SK-N-SH (cell line): ENCODE results near the gene SORBS1. TPM values are rescaled to one million over a fixed set of nuclear protein-coding genes. Genes with fewer than 3 reads are reported as not detected.
A peak's percentile ranks its signal among the peaks of the same experiment; 100 is the strongest.

ENCODE experiments used
- CTCF ChIA-PET: fragments of 300-600, 350-600 bp; formaldehyde crosslinking; extraction: SDS; loops from one replicate; lab custom pipeline; 2021; lab: Yijun Ruan, JAX
- POLR2A ChIA-PET: fragments of 350-600 bp; sonication (Branson Sonifier 250); formaldehyde crosslinking; extraction: SDS; loops from one replicate; lab custom pipeline; 2020; ENCODE audit warnings: antibody characterized with exemption, inconsistent platforms; lab: Yijun Ruan, JAX
- DNase-seq: peaks from one replicate; pipeline ENCODE4 v3.0.0; 2012
- H2AFZ ChIP-seq: fragments of 200-600 bp; sonication (generic); 2 replicates; pipeline ENCODE4 v1.8.1; 2016; ENCODE audit warnings: antibody characterized with exemption, mild to moderate bottlenecking, low read depth
- H3F3A ChIP-seq: fragments of 200-600 bp; sonication (generic); replicated peaks from 2 replicates; pipeline ENCODE3; 2016; ENCODE audit warnings: antibody characterized with exemption, mild to moderate bottlenecking; ENCODE audit not compliant: insufficient read depth
- H3K27ac ChIP-seq, 2 experiments: fragments of 200-500 bp in 1 of 2; fragments of 200-600 bp in 1 of 2; sonication (Bioruptor generic) in 1 of 2; sonication (generic), shearing (Covaris generic) in 1 of 2; 2 replicates each; pipeline versions ENCODE4 v1.5.1 to v1.6.1; 2014 to 2016; ENCODE audit warnings: low read depth in 2 of 2, inconsistent platforms in 1 of 2, low read length in 1 of 2, mild to moderate bottlenecking in 1 of 2, mixed read lengths in 1 of 2
- H3K27me3 ChIP-seq: fragments of 200-600 bp; sonication (generic), shearing (Covaris generic); 2 replicates; pipeline ENCODE4 v1.6.1; 2016; ENCODE audit warnings: mixed run types; ENCODE audit not compliant: insufficient read depth
- H3K36me3 ChIP-seq, 2 experiments: fragments of 200-500 bp in 1 of 2; fragments of 200-600 bp in 1 of 2; sonication (Bioruptor generic) in 1 of 2; sonication (generic) in 1 of 2; replicated peaks in 1 of 2; 2 replicates each; pipeline versions ENCODE3 to v1.5.1; 2014 to 2016; ENCODE audit warnings: low read length in 1 of 2, mild to moderate bottlenecking in 1 of 2; ENCODE audit not compliant: insufficient read depth in 2 of 2, control insufficient read depth in 1 of 2
- H3K4me1 ChIP-seq, 2 experiments: fragments of 200-500 bp in 1 of 2; fragments of 200-600 bp in 1 of 2; sonication (Bioruptor generic) in 1 of 2; sonication (generic), shearing (Covaris generic) in 1 of 2; 2 replicates each; pipeline versions ENCODE4 v1.5.1 to v1.6.1; 2014 to 2016; ENCODE audit warnings: low read depth in 1 of 2, low read length in 1 of 2, mixed run types in 1 of 2; ENCODE audit not compliant: insufficient read depth in 2 of 2, control insufficient read depth in 1 of 2
- H3K4me2 ChIP-seq: fragments of 200-600 bp; sonication (generic), shearing (Covaris generic); 2 replicates; pipeline ENCODE4 v1.6.1; 2017; ENCODE audit warnings: mixed run types
- H3K4me3 ChIP-seq, 2 experiments: fragments of 200-500 bp in 1 of 2; fragments of 200-600 bp in 1 of 2; sonication (Bioruptor generic) in 1 of 2; sonication (generic), shearing (Covaris generic) in 1 of 2; 2 replicates each; pipeline versions ENCODE4 v1.5.1 to v1.8.1; 2014 to 2016; ENCODE audit warnings: low read depth in 2 of 2, inconsistent platforms in 1 of 2, low read length in 1 of 2, mild to moderate bottlenecking in 1 of 2, mixed read lengths in 1 of 2, moderate library complexity in 1 of 2
- H3K79me2 ChIP-seq: fragments of 200-600 bp; sonication (generic); 2 replicates; pipeline ENCODE4 v1.8.1; 2017; ENCODE audit warnings: mild to moderate bottlenecking; ENCODE audit not compliant: insufficient read depth
- H3K9ac ChIP-seq: fragments of 200-600 bp; sonication (generic); 2 replicates; pipeline ENCODE4 v1.6.1; 2017; ENCODE audit warnings: mixed run types
- H3K9me2 ChIP-seq: fragments of 200-600 bp; sonication (generic); 2 replicates; pipeline ENCODE4 v1.6.1; 2017; ENCODE audit warnings: mixed run types
- H3K9me3 ChIP-seq: fragments of 200-600 bp; sonication (generic); 2 replicates; pipeline ENCODE4 v1.6.1; 2017; ENCODE audit warnings: mixed run types, mild to moderate bottlenecking, moderate library complexity
- H4K20me1 ChIP-seq: fragments of 200-600 bp; sonication (generic); 2 replicates; pipeline ENCODE4 v1.6.1; 2017; ENCODE audit warnings: mild to moderate bottlenecking, mixed run types; ENCODE audit not compliant: insufficient read depth
- FOXJ3 ChIP-seq: sonication (generic); formaldehyde crosslinking; IDR thresholded peaks from 2 replicates; pipeline ENCODE4 v1.5.1; 2020; ENCODE audit warnings: mild to moderate bottlenecking, missing genetic modification reagents
- FOXM1 ChIP-seq: IDR thresholded peaks from 2 replicates; pipeline ENCODE4 v1.4.0; 2012; ENCODE audit warnings: low read depth, mild to moderate bottlenecking
- JUND ChIP-seq: IDR thresholded peaks from 2 replicates; pipeline ENCODE4 v1.4.0; 2012
- MAX ChIP-seq: IDR thresholded peaks from 2 replicates; pipeline ENCODE4 v1.4.0; 2012; ENCODE audit warnings: low read depth
- MXI1 ChIP-seq: IDR thresholded peaks from 2 replicates; pipeline ENCODE4 v1.6.1; 2012; ENCODE audit warnings: mild to moderate bottlenecking, low read depth, low read length, improper control_type of control experiment
- POLR2AphosphoS5 ChIP-seq: IDR thresholded peaks from 2 replicates; pipeline ENCODE4 v1.6.1; 2012; ENCODE audit warnings: low read depth, low read length
- RCOR1 ChIP-seq: fragments of 150-350 bp; IDR thresholded peaks from 2 replicates; pipeline ENCODE4 v1.6.1; 2017; ENCODE audit warnings: antibody characterized with exemption, low read length
- USF2 ChIP-seq: fragments of 150-350 bp; IDR thresholded peaks from 2 replicates; pipeline ENCODE4 v1.6.1; 2017; ENCODE audit warnings: antibody characterized with exemption, low read length, low read depth, borderline replicate concordance
- WGBS: methylation state at CpG from one replicate; pipeline ENCODE4 v1.1.6; 2017; ENCODE audit warnings: low lambda C conversion rate; 5-methylcytosine and 5-hydroxymethylcytosine counted together
- polyA plus RNA-seq, 3 experiments: library from polyadenylated mRNA; depleted of rRNA; stranded (reverse); fragments of >200 nt; gene quantifications; 2 replicates each; pipeline ENCODE4 v1.2.3, GENCODE V29; 2012

Gene SORBS1
- polyA plus RNA-seq, 1 of the 3 experiments (the other 2 are of a cell fraction) = 0.36 TPM

GRCh38 chr10:95293631-95294030 lies 267.5 kb downstream of the SORBS1 start:
- H3K79me2 ChIP-seq = peaks cover 20% of the 10 kb centered on the region
- H3K4me3 ChIP-seq = no peak overlapping the region
- CTCF ChIA-PET = interaction anchor here (1.4 kb wide), 1 partner anchor 10 kb away, joined by 8 read pairs; no protein-coding TSS in a partner anchor

GRCh38 chr10:95291365-95292039 lies 269.7 kb downstream of the SORBS1 start:
- 81% methylated on average over 15 of the region's 19 CpGs for WGBS
- CTCF ChIA-PET = interaction anchor here (1.1 kb wide), 1 partner anchor 72 kb away, joined by 5 read pairs; no protein-coding TSS in a partner anchor

More at GRCh38 chr10:95293631-95294030, 267.5 kb downstream of the SORBS1 start:
- H3F3A ChIP-seq = no peaks in the 10 kb centered on the region
- H3K9me3 ChIP-seq = no peaks in the 10 kb centered on the region
- no peaks in the 10 kb centered on the region for H4K20me1 ChIP-seq
- peak overlapping the region; percentile 44; the same call in 1 of the 2 replicates for H2AFZ ChIP-seq
- no peak for DNase-seq
- POLR2A ChIA-PET = interaction anchor here (0.6 kb wide), 1 partner anchor 67 kb away, joined by 3 read pairs; no protein-coding TSS in a partner anchor
- no peak overlapping the region for H3K27ac ChIP-seq
- no peak overlapping the region for H3K9ac ChIP-seq
- no peaks in the 10 kb centered on the region for H3K36me3 ChIP-seq
- 87% methylated on average over 3 of the region's 3 CpGs for WGBS
- H3K4me2 ChIP-seq = no peak overlapping the region
- H3K9me2 ChIP-seq = no peaks in the 10 kb centered on the region
- no peaks in the 10 kb centered on the region for H3K27me3 ChIP-seq
- peaks cover 3 to 4% of the 10 kb centered on the region in 2 experiments; a peak in 1 of 4 replicates for H3K4me1 ChIP-seq
- TF ChIP-seq JUND (no peak), FOXM1 (no peak), POLR2AphosphoS5 (no peak), MXI1 (no peak), FOXJ3 (CRISPR knock-in tag) (no peak), USF2 (no peak)

More at GRCh38 chr10:95291365-95292039, 269.7 kb downstream of the SORBS1 start:
- POLR2A ChIA-PET = no interaction called here
- no peaks in the 10 kb centered on the region for H3K27me3 ChIP-seq
- H3K36me3 ChIP-seq = no peaks in the 10 kb centered on the region
- peak overlapping the region; percentile 82; the same call in 1 of the 2 replicates for H3K4me2 ChIP-seq
- TF ChIP-seq RCOR1 = 0 out of 2 replicates have a peak, but pooled peaks have one; percentile 14
- no peak for TF ChIP-seq MAX
- H2AFZ ChIP-seq = peak overlapping the region; percentile 85; the same call in 1 of the 2 replicates
- peaks cover 41% of the 10 kb centered on the region for H3K79me2 ChIP-seq
- no peaks in the 10 kb centered on the region for H4K20me1 ChIP-seq
- H3K9me3 ChIP-seq = no peaks in the 10 kb centered on the region
- DNase-seq = peak; percentile 37
- H3F3A ChIP-seq = peaks cover 5% of the 10 kb centered on the region
- H3K9me2 ChIP-seq = no peaks in the 10 kb centered on the region
- peaks cover 3 to 4% of the 10 kb centered on the region in 2 experiments; a peak in 1 of 4 replicates for H3K4me1 ChIP-seq
- no peak overlapping the region for H3K27ac ChIP-seq
- peak overlapping the region; percentile 85 to 94; a peak in 3 of 4 replicates for H3K4me3 ChIP-seq
- peak overlapping the region; percentile 92 for H3K9ac ChIP-seq
